Activated T-cell treated with anti-CD3 and anti-CD28 coated beads, Interleukin-2, amount 50 U/mL, for 4 hours (primary cell): ENCODE measurements around the gene ZBTB12. TPM values are rescaled to one million over a fixed set of nuclear protein-coding genes. Genes with fewer than 3 reads are reported as not detected.
"Not testable (repeated sequence)": the region's sequence is repeated elsewhere in the genome, so short reads cannot be mapped to it uniquely, and the experiment has no call there.

ENCODE experiments used
- ATAC-seq, 2 donors: fragments of 200-7000 bp; cut with Tn5 transposase; one replicate each; pipeline ENCODE4 v1.10.0; 2021
- DNase-seq: peaks from one replicate; pipeline ENCODE4 v3.0.0-alpha.2; 2020
- H3K27me3 Mint-ChIP-seq: one replicate; pipeline ENCODE4 v1.8.0; 2021; ENCODE audit warnings: low read depth, mixed read lengths
- H3K36me3 Mint-ChIP-seq: one replicate; pipeline ENCODE4 v1.8.0; 2022; ENCODE audit warnings: mixed read lengths; ENCODE audit not compliant: insufficient read depth
- H3K4me1 Mint-ChIP-seq: one replicate; pipeline ENCODE4 v1.8.0; 2021; ENCODE audit warnings: low read depth, mixed read lengths
- H3K4me3 Mint-ChIP-seq: one replicate; pipeline ENCODE4 v1.8.0; 2021; ENCODE audit warnings: mild to moderate bottlenecking, moderate library complexity, mixed read lengths
- H3K9me3 Mint-ChIP-seq: one replicate; pipeline ENCODE4 v1.8.0; 2021; ENCODE audit warnings: mixed read lengths
- total RNA-seq, 3 donors: library from RNA; stranded (reverse); gene quantifications; one replicate each; pipeline ENCODE4 v1.2.1, GENCODE V29; 2021

The ZBTB12 gene
- total RNA-seq, 3 donors from 2014 or later = 3.5 to 6.1 (median 5.4) TPM

GRCh38 chr6:31879143-31879542 lies 22.7 kb downstream of the ZBTB12 start:
- Mint-ChIP-seq H3K9me3 (no peaks in the 10 kb centered on the region), H3K36me3 (peaks cover 24% of the 10 kb centered on the region), H3K27me3 (no peaks in the 10 kb centered on the region), H3K4me3 (no peak overlapping the region), H3K4me1 (peaks cover 2% of the 10 kb centered on the region)
- no peak for DNase-seq
- no peak for ATAC-seq

GRCh38 chr6:31878726-31879125 lies 23.2 kb downstream of the ZBTB12 start, which contains the start of gene SLC44A4:
TSS of gene SLC44A4 (minus strand) at chr6:31878997. CDS start at chr6:31878980, 17 bp downstream.
- Mint-ChIP-seq H3K9me3 (no peaks in the 10 kb centered on the region), H3K4me3 (no peak within 1 kb of the TSS), H3K27me3 (no peaks in the 10 kb centered on the region), H3K4me1 (peaks cover 2% of the 10 kb centered on the region), H3K36me3 (peaks cover 24% of the 10 kb centered on the region)
- DNase-seq = no peak
- ATAC-seq = peak in 1 of 2 donors; percentile 11

GRCh38 chr6:31878222-31878621 lies 23.7 kb downstream of the ZBTB12 start:
- no peak overlapping the region for H3K4me3 Mint-ChIP-seq
- ATAC-seq (no peak), DNase-seq (no peak)
- H3K36me3 Mint-ChIP-seq = peaks cover 24% of the 10 kb centered on the region
- H3K9me3 Mint-ChIP-seq = no peaks in the 10 kb centered on the region
- H3K27me3 Mint-ChIP-seq = no peaks in the 10 kb centered on the region
- peaks cover 2% of the 10 kb centered on the region for H3K4me1 Mint-ChIP-seq

- no peaks in the 10 kb centered on the region for H3K9me3 Mint-ChIP-seq
- no peaks in the 10 kb centered on the region for H3K27me3 Mint-ChIP-seq
- H3K4me1 Mint-ChIP-seq = peaks cover 2% of the 10 kb centered on the region
- DNase-seq (no peak), ATAC-seq (no peak)
- peaks cover 19% of the 10 kb centered on the region for H3K36me3 Mint-ChIP-seq
- H3K4me3 Mint-ChIP-seq = no peak overlapping the region
These were observed 24.2 kb downstream of the ZBTB12 start for GRCh38 chr6:31877651-31878161.

- Mint-ChIP-seq H3K4me1 (peaks cover 2% of the 10 kb centered on the region), H3K27me3 (no peaks in the 10 kb centered on the region), H3K4me3 (no peak overlapping the region), H3K36me3 (peaks cover 15% of the 10 kb centered on the region), H3K9me3 (no peaks in the 10 kb centered on the region)
- no peak for ATAC-seq
- no peak for DNase-seq
These were observed 24.7 kb downstream of the ZBTB12 start for GRCh38 chr6:31877125-31877650.

- Mint-ChIP-seq H3K27me3 (no peaks in the 10 kb centered on the region), H3K4me3 (no peak overlapping the region), H3K9me3 (no peaks in the 10 kb centered on the region), H3K4me1 (peaks cover 4% of the 10 kb centered on the region), H3K36me3 (peaks cover 11% of the 10 kb centered on the region)
- ATAC-seq = no peak
- no peak for DNase-seq
These were observed 25.5 kb downstream of the ZBTB12 start for GRCh38 chr6:31876357-31876756.

GRCh38 chr6:31875877-31876276 lies 26.0 kb downstream of the ZBTB12 start:
- no peak for DNase-seq
- peaks cover 6% of the 10 kb centered on the region for H3K36me3 Mint-ChIP-seq
- no peaks in the 10 kb centered on the region for H3K27me3 Mint-ChIP-seq
- no peak for ATAC-seq
- H3K9me3 Mint-ChIP-seq = no peaks in the 10 kb centered on the region
- no peak overlapping the region for H3K4me3 Mint-ChIP-seq
- peaks cover 8% of the 10 kb centered on the region for H3K4me1 Mint-ChIP-seq

- DNase-seq (no peak), ATAC-seq (no peak)
- H3K4me3 Mint-ChIP-seq = no peak overlapping the region
- H3K4me1 Mint-ChIP-seq = peaks cover 8% of the 10 kb centered on the region
- H3K36me3 Mint-ChIP-seq = peaks cover 4% of the 10 kb centered on the region
- H3K27me3 Mint-ChIP-seq = no peaks in the 10 kb centered on the region
- no peaks in the 10 kb centered on the region for H3K9me3 Mint-ChIP-seq
These were observed 26.9 kb downstream of the ZBTB12 start for GRCh38 chr6:31874836-31875572.

GRCh38 chr6:31874084-31874670 lies 27.7 kb downstream of the ZBTB12 start:
- ATAC-seq = peak in 1 of 2 donors; percentile 23
- Mint-ChIP-seq H3K4me1 (peaks cover 8% of the 10 kb centered on the region), H3K27me3 (no peaks in the 10 kb centered on the region), H3K4me3 (no peak overlapping the region), H3K36me3 (no peaks in the 10 kb centered on the region), H3K9me3 (no peaks in the 10 kb centered on the region)
- no peak for DNase-seq

GRCh38 chr6:31871046-31871659 lies 30.7 kb downstream of the ZBTB12 start:
- ATAC-seq = no peak
- Mint-ChIP-seq H3K4me1 (peaks cover 8% of the 10 kb centered on the region), H3K27me3 (no peaks in the 10 kb centered on the region), H3K9me3 (no peaks in the 10 kb centered on the region), H3K4me3 (no peak overlapping the region), H3K36me3 (no peaks in the 10 kb centered on the region)
- DNase-seq = no peak

- H3K36me3 Mint-ChIP-seq = no peaks in the 10 kb centered on the region
- H3K4me3 Mint-ChIP-seq = no peak overlapping the region
- H3K27me3 Mint-ChIP-seq = no peaks in the 10 kb centered on the region
- ATAC-seq (no peak), DNase-seq (no peak)
- H3K4me1 Mint-ChIP-seq = peaks cover 8% of the 10 kb centered on the region
- H3K9me3 Mint-ChIP-seq = no peaks in the 10 kb centered on the region
These were observed 31.4 kb downstream of the ZBTB12 start for GRCh38 chr6:31870385-31870921.

- Mint-ChIP-seq H3K9me3 (no peaks in the 10 kb centered on the region), H3K4me3 (no peak overlapping the region), H3K27me3 (no peaks in the 10 kb centered on the region), H3K4me1 (peaks cover 10% of the 10 kb centered on the region), H3K36me3 (no peaks in the 10 kb centered on the region)
- DNase-seq = no peak
- no peak for ATAC-seq
These were observed 32.5 kb downstream of the ZBTB12 start for GRCh38 chr6:31869343-31869742.

GRCh38 chr6:31868658-31868971 lies 33.3 kb downstream of the ZBTB12 start:
- H3K36me3 Mint-ChIP-seq, H3K9me3 Mint-ChIP-seq, ATAC-seq: not testable (repeated sequence)

More at GRCh38 chr6:31868658-31868971, 33.3 kb downstream of the ZBTB12 start:
- H3K4me3 Mint-ChIP-seq, H3K27me3 Mint-ChIP-seq, DNase-seq: not testable (repeated sequence)
- H3K4me1 Mint-ChIP-seq = peaks cover 13% of the 10 kb centered on the region
